Adrenal gland (tissue), 5 donors: Measurements from ENCODE around the gene RNU6-9.

Source experiments
- CTCF ChIP-seq, 6 experiments: fragments of 450-650 bp in 4 of 6; fragments of 200-600 bp in 2 of 6; sonication (generic) in 1 of 6; IDR thresholded peaks; 1 replicate in 5 of 6; 2 replicates in 1 of 6; pipeline versions ENCODE4 v1.5.1 to v1.8.0; 2016 to 2021; ENCODE audit warnings: antibody characterized with exemption in 6 of 6, mild to moderate bottlenecking in 2 of 6, moderate library complexity in 1 of 6
- POLR2A ChIP-seq, 2 donors: fragments of 450-650 bp; IDR thresholded peaks; one replicate each; pipeline ENCODE4 v1.6.1; 2017; ENCODE audit warnings: antibody characterized with exemption in 2 of 2, mild to moderate bottlenecking in 2 of 2, moderate library complexity in 1 of 2
- donor health status: DM: no; HTN: no; CAD: no.

- TF ChIP-seq CTCF (IDR thresholded peaks at IDR 0.05) (no peak), POLR2A (IDR thresholded peaks at IDR 0.05) (no peak)
These were observed 25.3 kb upstream of the RNU6-9 start for GRCh38 chr19:867855-868457.
